ENCODE measurements around the gene DPP6.

GRCh38 chr7:154371424-154371823 lies 319.2 kb downstream of the DPP6 start:
- TF ChIP-seq POLR2A (IDR thresholded peaks at IDR 0.05) = no peak
- TF ChIP-seq CTCF (IDR thresholded peaks at IDR 0.05) = no peak

All from Peyer's patch (tissue), 4 donors.